Loucy (cell line): Measurements from ENCODE around the gene POLRMT.
"Not testable (repeated sequence)": the region's sequence is repeated elsewhere in the genome, so short reads cannot be mapped to it uniquely, and the experiment has no call there.

Experiments used
- H2AFZ ChIP-seq: fragments of 200-600 bp; sonication (generic); 2 replicates; pipeline ENCODE4 v1.6.0; 2016; ENCODE audit warnings: antibody characterized with exemption, mild to moderate bottlenecking, low read length, moderate library complexity
- H3F3A ChIP-seq: fragments of 200-600 bp; 2 replicates; pipeline ENCODE4 v1.6.0; 2016; ENCODE audit warnings: antibody characterized with exemption, low read depth, mild to moderate bottlenecking
- H3K27me3 ChIP-seq: fragments of 200-600 bp; sonication (generic); 2 replicates; pipeline ENCODE4 v1.6.1; 2014; ENCODE audit warnings: low read length, mild to moderate bottlenecking; ENCODE audit not compliant: insufficient read depth, poor library complexity, severe bottlenecking
- H3K36me3 ChIP-seq: fragments of 200-600 bp; sonication (generic); 2 replicates; pipeline ENCODE4 v1.6.1; 2016; ENCODE audit warnings: low read length; ENCODE audit not compliant: insufficient read depth
- H3K4me1 ChIP-seq: fragments of 200-600 bp; sonication (generic); 2 replicates; pipeline ENCODE4 v1.5.1; 2014; ENCODE audit warnings: low read length, mild to moderate bottlenecking; ENCODE audit not compliant: insufficient read depth, poor library complexity, severe bottlenecking
- H3K4me2 ChIP-seq: fragments of 200-600 bp; sonication (generic); 2 replicates; pipeline ENCODE4 v1.6.0; 2014; ENCODE audit warnings: antibody characterized with exemption, low read length, low read depth, mild to moderate bottlenecking; ENCODE audit not compliant: poor library complexity, severe bottlenecking
- H3K4me3 ChIP-seq: fragments of 200-600 bp; sonication (generic); 2 replicates; pipeline ENCODE4 v1.5.1; 2014; ENCODE audit warnings: low read length, mild to moderate bottlenecking, mixed read lengths; ENCODE audit not compliant: poor library complexity, severe bottlenecking
- H3K79me2 ChIP-seq: fragments of 200-600 bp; sonication (generic); 2 replicates; pipeline ENCODE4 v1.6.1; 2014; ENCODE audit warnings: low read length; ENCODE audit not compliant: insufficient read depth
- H3K9ac ChIP-seq: fragments of 200-600 bp; sonication (generic); 2 replicates; pipeline ENCODE4 v1.6.0; 2014; ENCODE audit warnings: mild to moderate bottlenecking, low read depth, low read length, moderate library complexity; ENCODE audit not compliant: poor library complexity, severe bottlenecking
- H3K9me2 ChIP-seq: fragments of 200-600 bp; sonication (generic); replicated peaks from 2 replicates; pipeline ENCODE4 v1.6.1; 2016; ENCODE audit warnings: low read depth, low read length, mixed read lengths
- H3K9me3 ChIP-seq: fragments of 200-600 bp; sonication (generic); 2 replicates; pipeline ENCODE4 v1.6.1; 2014; ENCODE audit warnings: mild to moderate bottlenecking, antibody characterized with exemption, low read length, low read depth; ENCODE audit not compliant: insufficient read depth
- H4K20me1 ChIP-seq: fragments of 200-600 bp; sonication (generic); 2 replicates; pipeline ENCODE4 v1.6.0; 2014; ENCODE audit warnings: antibody characterized with exemption, low read length, mild to moderate bottlenecking; ENCODE audit not compliant: insufficient read depth, poor library complexity, severe bottlenecking
- EZH2phosphoT487 ChIP-seq: fragments of 200-600 bp; IDR thresholded peaks from 2 replicates; pipeline ENCODE4 v1.6.1; 2018; ENCODE audit warnings: antibody characterized with exemption, mild to moderate bottlenecking, moderate library complexity, borderline replicate concordance
- TF ChIP-seq, protein P1 (sequence below): fragments of 200-600 bp; sonication (generic); conservative IDR thresholded peaks from 2 replicates; pipeline ENCODE4 v1.5.1; 2014; ENCODE audit warnings: mild to moderate bottlenecking, antibody characterized with exemption, low read length

The POLRMT gene

DNA sequence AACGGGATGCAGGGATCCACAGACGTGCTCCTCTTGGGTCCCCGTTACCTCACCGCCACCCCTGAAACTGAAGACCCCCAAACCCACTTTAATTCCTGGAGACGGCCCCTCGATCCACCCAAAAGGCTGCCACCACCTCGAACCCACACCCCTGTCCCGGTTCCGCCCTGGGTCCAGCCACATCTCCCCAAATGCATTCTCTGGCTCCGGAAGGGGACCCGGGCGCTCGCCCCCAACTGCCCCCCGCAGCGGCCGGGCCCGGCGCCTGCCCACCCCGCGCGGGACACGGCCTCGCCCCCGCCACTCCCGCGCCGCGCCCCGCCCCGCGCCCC lies 42.6 kb upstream of the POLRMT start:
- H3K79me2 ChIP-seq: peaks cover 7% of the 10 kb centered on the region; the same call in 1 of the 2 replicates
- H3K27me3 ChIP-seq: no peaks in the 10 kb centered on the region
- TF ChIP-seq, protein P1, sequence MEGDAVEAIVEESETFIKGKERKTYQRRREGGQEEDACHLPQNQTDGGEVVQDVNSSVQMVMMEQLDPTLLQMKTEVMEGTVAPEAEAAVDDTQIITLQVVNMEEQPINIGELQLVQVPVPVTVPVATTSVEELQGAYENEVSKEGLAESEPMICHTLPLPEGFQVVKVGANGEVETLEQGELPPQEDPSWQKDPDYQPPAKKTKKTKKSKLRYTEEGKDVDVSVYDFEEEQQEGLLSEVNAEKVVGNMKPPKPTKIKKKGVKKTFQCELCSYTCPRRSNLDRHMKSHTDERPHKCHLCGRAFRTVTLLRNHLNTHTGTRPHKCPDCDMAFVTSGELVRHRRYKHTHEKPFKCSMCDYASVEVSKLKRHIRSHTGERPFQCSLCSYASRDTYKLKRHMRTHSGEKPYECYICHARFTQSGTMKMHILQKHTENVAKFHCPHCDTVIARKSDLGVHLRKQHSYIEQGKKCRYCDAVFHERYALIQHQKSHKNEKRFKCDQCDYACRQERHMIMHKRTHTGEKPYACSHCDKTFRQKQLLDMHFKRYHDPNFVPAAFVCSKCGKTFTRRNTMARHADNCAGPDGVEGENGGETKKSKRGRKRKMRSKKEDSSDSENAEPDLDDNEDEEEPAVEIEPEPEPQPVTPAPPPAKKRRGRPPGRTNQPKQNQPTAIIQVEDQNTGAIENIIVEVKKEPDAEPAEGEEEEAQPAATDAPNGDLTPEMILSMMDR: no peak

DNA sequence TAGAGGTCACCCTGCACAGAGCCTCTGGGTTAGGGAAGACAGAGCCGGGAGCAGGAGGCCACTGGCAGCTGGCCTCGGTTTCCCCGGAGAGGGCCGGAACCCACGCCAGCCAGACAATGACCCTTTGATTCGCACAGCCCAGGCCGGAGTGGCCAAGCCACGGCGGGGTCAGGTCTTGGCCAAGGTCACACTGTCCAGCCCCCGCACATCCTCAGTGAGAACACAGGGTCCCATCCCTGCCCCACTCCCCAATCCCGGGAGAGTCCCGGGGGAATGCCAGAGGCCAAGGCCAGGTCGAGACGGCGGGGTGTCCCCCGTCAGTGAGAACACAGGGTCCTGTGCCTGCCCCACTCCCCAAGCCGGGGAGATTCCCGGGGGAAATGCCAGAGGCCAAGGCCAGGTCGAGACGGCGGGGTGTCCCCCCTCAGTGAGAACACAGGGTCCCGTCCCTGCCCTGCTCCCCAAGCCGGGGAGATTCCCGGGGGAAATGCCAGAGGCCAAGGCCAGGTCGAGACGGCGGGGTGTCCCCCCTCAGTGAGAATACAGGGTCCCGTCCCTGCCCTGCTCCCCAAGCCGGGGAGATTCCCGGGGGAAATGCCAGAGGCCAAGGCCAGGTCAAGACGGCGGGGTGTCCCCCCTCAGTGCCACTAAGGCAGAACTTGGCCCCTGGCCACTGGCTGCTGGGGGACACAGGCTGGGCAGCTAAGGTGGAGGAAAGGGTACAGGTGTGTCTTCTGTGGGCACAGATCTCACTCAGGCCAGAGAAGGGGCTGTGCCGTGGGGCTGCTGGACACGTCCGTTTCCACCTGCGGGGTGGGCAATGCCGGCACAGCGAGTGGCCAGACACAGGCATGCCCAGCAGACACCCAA lies 41.2 kb upstream of the POLRMT start:
- H3K4me2 ChIP-seq: no peak overlapping the region
- H3K4me1 ChIP-seq: peaks cover 6% of the 10 kb centered on the region
- H3K9ac ChIP-seq: no peak overlapping the region
- no peaks in the 10 kb centered on the region for H3K9me3 ChIP-seq
- H2AFZ ChIP-seq: no peak overlapping the region
- H3K9me2 ChIP-seq: no peaks in the 10 kb centered on the region
- H3K27me3 ChIP-seq: no peaks in the 10 kb centered on the region
- no peak overlapping the region for H3K4me3 ChIP-seq
- H3K36me3 ChIP-seq: no peaks in the 10 kb centered on the region
- no peaks in the 10 kb centered on the region for H3F3A ChIP-seq
- no peaks in the 10 kb centered on the region for H4K20me1 ChIP-seq
- TF ChIP-seq, protein P1: no peak
- no peak for TF ChIP-seq EZH2phosphoT487
- H3K79me2 ChIP-seq: peaks cover 6% of the 10 kb centered on the region; the same call in 1 of the 2 replicates

More for the DNA sequence above, 42.6 kb upstream of the POLRMT start:
- Histone ChIP-seq H3K36me3 (no peaks in the 10 kb centered on the region), H3K9me2 (no peaks in the 10 kb centered on the region), H3K9ac (no peak overlapping the region), H3K9me3 (no peaks in the 10 kb centered on the region), H4K20me1 (no peaks in the 10 kb centered on the region), H3K4me3 (no peak overlapping the region), H3K4me2 (no peak overlapping the region), H3K4me1 (peaks cover 8% of the 10 kb centered on the region), H3F3A (no peaks in the 10 kb centered on the region), H2AFZ (no peak overlapping the region)

DNA sequence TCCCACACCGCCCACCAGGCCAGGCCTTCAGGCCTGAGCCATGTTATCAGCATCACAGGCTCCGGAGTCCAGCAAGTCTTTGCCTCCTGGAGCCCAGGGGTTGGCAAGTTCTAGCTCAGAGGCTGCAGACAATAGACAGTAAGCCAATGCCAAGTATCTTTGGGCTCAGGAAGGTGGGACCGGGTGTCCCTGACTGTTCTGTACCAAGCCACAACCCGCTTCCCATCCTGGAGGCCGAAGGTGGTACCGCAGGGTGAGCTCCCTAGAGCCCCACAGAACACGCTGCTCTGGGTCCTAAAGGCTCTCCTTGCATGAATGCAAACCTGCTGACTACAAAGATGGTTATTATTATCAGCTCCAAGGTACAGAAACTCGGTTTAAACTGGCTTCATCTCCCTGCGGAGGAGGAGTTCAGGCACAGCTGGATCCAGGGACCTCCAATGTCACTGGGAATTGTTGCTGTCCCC lies 37.3 kb upstream of the POLRMT start:
- Histone ChIP-seq H3K27me3 (no peaks in the 10 kb centered on the region), H2AFZ (no peak overlapping the region), H3K4me1 (no peaks in the 10 kb centered on the region), H3K9me2 (no peaks in the 10 kb centered on the region), H3F3A (no peaks in the 10 kb centered on the region), H3K79me2 (no peaks in the 10 kb centered on the region), H3K4me3 (no peak overlapping the region), H3K9me3 (no peaks in the 10 kb centered on the region), H3K9ac (no peak overlapping the region), H4K20me1 (no peaks in the 10 kb centered on the region), H3K4me2 (no peak overlapping the region), H3K36me3 (no peaks in the 10 kb centered on the region)
- no peak for TF ChIP-seq EZH2phosphoT487
- TF ChIP-seq, protein P1: no peak

DNA sequence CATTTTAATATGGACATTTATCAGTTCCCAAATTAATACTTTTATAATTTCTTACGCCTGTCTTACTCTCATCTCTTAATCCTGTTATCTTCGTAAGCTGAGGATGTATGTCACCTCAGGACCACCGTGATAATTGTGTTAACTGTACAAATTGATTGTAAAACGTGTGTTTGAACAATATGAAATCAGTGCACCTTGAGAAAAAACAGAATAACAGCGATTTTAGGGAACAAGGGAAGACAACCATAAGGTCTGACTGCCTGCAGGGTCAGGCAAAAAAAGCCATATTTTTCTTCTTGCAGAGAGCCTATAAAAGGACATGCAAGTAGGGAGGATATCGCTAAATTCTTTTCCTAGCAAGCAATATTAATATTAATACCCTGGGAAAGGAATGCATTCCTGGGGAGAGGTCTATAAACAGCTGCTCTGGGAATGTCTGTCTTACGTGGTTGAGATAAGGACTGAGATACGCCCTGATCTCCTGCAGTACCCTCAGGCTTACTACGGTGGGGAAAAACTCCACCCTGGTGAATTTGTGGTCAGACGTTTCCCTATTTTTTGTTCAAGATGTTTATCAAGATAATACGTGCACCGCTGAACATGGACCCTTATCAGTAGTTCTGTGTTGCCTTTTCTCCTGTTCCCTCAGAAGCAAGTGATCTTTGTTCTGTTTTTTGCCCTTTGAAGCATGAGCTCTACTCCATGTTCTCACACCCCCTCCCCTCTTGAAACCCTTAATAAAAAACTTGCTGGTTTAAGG lies 35.5 kb upstream of the POLRMT start:
- not testable (repeated sequence) for H3K9me3 ChIP-seq, H3K36me3 ChIP-seq, H3K27me3 ChIP-seq, H3K4me1 ChIP-seq, H3K9me2 ChIP-seq, H3K79me2 ChIP-seq, H3K9ac ChIP-seq, H3K4me3 ChIP-seq, H4K20me1 ChIP-seq, H2AFZ ChIP-seq, H3K4me2 ChIP-seq, H3F3A ChIP-seq

DNA sequence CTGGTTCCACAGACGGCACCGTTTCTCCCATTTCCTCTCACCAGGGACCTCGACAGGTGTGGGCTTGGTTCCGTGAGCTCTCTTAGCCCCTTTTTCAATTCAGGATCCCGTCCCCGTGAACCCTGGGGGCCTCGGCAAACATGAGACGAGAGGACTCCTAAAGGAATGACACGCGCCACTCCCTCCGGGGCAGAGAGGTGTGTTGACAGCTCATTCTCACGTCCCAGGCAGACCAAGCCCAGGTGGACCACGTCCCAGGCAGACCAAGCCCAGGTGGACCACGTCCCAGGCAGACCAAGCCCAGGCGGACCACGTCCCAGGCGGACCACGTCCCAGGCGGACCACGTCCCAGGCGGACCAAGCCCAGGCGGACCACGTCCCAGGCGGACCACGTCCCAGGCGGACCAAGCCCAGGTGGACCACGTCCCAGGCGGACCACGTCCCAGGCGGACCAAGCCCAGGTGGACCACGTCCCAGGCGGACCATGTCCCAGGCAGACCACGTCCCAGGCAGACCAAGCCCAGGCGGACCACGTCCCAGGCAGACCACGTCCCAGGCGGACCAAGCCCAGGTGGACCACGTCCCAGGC lies 33.7 kb upstream of the POLRMT start:
- not testable (repeated sequence) for H2AFZ ChIP-seq, H4K20me1 ChIP-seq, H3K79me2 ChIP-seq, H3K9me3 ChIP-seq, H3K9me2 ChIP-seq, H3K9ac ChIP-seq, H3K4me3 ChIP-seq, H3K27me3 ChIP-seq, H3F3A ChIP-seq, H3K36me3 ChIP-seq, H3K4me2 ChIP-seq, H3K4me1 ChIP-seq
